Epidermal melanocyte (primary cell): ENCODE data around the gene DNAAF5.

Experiments used
- DNase-seq: peaks from one replicate; pipeline ENCODE4 v3.0.0; 2011; ENCODE audit warnings: low spot score; ENCODE audit not compliant: insufficient read length

DNAAF5 gene

DNA sequence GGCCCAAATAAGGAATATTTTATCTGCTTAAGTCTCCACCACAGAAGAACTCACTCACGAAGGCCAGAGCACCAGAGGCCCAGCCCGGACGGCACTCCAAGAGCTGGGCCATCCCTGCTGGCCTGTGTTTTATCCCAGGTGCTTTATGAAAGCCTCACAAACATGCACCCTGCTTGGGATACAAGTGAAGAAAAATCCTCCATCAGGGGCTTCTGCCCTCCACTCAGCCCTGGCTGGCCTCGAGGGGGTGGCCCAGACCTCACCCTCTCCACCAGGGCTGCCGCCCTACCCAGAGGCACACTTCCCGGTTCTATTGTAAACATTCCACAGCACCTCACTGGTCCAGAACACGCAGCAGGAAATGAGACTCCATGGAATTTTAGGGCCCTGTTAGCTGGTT is 19.8 kb upstream of the DNAAF5 start:
- no peak for DNase-seq

DNA sequence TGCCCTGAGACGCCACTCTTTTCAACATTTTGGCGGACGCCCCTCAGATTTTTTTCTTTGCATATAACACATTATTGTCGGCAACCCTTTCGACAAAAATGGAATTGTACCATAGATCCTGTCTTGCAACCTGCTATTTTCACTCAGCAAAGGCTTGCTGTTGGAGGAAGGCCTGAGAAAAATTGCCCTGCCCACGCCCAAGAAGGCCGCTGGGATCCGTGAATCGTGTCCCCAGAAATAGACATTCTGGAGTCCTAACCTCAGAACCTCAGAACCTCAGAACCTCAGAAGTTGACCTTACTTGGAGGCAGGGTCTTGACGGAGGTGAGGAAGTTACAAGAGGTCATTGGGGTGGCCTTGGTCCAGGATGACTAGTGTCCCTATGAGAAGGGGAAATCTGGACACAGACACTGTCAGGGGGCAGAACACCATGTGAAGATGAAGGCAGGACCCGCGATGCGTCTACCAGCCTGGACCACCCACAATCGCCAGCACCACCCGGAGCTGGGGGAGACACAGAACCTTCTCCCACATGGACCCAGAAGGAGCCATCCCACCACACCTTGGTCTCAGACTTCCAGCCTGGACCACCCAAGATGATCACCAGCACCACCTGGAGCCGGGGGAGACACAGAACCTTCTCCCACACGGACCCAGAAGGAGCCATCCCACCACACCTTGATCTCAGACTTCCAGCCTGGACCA is 19.1 kb upstream of the DNAAF5 start:
- no peak for DNase-seq

DNA sequence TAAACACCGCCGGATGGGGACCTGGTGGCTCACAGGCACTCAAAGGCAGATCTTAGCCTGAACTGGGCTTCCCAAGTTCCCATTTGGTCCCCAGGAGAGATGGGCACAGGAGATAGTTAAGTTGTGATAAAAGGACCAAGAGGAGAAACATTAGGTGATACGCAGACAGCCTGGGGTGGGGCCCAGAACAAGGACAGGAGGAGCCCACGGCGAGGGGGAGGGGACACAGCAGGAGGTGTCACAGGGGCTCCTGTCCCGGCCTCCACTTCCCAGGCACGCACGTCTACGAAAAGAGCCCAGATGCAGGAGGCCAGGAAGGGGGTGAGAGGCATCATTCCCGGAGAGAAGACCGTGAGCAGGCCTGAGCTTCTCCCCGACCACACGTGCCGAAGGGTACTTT is 16.3 kb upstream of the DNAAF5 start:
- DNase-seq = no peak

DNA sequence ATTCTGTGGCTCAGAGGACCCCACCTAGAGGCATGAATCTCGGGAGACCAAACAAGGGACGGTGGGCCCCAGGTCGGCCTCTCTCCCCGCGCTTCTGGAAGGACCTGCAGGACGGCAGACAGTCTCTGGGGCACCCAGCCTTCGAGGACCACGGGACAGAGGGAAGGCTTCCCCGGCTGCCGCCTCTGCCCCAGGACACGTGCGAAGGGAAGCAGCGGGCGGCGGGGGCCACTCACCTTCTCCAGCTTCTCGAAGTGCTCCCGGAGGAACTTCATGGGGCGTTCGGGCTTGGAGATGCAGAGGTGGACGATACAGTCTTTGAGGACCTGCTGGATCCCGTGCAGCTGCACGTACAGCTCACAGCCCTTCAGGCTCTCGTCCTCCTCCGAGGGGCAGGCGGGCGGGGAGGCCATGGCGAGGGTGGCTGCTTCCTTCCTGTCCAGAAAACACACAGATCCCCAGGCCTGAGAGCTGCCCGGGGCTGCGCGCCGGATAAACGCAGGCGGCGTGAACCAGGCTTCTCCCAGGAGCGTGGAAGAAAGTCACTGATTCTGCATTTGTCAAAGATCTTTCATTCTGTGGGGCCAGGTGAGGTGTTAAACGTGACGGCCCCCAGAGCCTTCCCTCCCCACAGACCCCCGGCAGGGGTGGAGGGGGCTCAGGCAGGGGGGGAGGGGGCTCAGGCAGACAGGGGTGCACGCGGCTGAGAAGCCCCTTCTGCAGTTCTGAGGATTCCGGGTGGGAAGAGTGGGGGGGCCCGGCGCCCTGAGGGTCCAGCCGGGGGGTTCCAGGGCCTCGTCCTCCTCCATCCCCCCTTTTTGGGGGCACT is 15.2 kb upstream of the DNAAF5 start:
- no peak for DNase-seq

DNA sequence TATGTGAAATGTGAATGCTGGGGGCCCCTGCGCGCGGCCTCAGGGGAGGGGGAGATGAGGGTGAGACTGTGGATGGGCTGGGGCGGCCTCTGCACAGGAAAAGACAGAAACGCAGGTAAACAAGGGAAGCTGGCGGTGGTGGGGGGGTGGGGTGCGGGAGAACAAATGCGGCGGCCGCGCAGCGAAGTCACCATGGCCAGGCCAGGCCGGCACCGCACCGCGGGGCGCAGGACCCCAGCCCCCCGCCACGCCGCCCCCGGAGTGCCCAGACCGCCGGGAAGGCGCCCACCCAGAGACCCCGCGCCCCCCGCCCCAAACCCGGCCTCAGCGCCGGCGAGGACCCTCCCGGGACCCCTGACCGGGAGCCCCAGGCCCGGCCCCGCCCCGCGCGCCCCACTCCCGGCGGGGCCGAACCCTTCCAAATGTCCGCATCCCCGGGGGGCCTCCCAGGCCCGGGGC is 14.5 kb upstream of the DNAAF5 start:
- no peak for DNase-seq

DNA sequence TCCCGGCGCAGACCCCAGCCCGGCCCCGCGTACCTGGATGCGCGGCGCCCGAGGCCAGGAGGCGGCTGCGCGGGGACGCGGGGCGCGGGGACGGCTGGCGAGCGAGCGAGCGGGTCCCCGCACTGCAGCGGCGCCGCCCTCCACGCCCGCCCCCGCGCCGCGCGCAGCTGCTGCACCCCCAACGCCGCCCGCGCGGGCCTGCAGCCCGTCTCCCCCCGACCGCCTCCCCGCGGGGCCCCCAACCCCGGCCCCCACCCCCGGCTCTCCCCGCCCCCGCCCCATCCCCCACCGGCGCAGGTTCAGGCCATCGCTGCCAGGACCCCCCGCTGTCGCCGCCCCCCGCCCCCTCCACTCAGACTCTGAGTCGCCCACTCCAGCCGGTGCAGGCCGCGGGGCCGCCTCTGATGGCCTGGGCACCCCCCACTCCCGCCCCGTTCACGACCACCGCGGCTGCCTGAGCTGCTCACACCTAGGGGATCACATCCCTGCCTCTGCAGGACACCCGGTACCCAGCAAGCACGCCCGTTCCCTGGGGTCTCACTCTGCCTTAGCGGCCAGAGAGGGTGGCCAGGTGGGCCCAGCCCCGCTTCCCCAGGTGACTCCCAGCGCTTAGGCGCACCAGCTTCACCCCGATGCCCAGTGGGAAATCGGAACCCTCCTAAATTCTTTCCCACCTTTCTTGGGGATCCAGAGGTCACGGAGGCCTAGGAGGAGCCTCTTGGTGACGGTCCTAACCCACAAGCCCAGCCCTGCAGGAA is 13.9 kb upstream of the DNAAF5 start:
- DNase-seq = no peak

DNA sequence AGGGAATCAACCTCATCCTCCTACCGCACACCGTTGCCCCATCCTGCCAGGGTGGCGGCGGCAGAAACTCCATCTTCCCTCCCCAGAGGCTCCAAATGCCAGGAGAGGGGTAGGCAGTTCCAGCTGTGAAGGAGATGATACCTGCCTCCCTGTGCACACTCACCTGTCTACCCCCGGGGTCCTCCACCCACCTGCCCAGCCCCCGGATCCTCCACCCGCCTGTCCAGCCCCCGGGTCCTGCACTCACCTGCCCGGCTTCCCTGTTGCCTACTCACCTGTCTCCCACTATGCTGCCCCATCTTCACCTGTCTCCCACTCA is 13.4 kb upstream of the DNAAF5 start:
- DNase-seq = no peak

DNA sequence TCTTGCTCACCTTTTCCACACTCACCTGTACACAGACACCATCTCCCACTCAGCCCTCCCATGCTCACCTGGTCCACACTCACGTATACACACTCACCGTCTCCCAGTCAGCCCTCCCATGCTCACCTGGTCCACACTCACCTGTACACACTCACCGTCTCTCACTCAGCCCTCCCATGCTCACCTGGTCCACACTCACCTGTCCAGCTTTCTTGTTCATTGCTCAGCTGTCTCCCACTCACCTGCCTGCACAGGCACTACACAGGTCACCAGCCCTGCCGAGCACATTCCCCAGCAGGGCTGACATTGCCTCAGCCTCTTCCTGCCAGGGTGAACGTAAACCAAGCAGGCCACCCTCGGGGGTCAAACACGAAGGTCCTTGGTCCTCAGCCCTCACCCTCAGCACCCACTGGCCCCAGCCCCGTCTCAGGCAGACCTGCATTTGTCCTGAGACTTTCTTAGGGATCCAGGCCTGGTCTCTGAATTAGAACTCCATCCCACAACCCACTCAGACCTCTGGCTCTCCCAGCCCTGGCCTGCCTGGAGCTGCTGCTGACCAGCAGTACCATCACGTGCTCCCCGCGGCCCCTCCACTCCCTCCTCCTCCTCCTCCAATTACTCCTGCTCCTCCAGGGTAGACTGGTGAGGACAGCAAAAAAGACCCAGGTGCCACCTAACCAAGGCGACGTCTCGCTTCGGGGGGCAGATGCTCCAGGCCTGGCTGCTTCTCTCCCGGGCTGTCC is 12.8 kb upstream of the DNAAF5 start:
- DNase-seq = no peak

DNA sequence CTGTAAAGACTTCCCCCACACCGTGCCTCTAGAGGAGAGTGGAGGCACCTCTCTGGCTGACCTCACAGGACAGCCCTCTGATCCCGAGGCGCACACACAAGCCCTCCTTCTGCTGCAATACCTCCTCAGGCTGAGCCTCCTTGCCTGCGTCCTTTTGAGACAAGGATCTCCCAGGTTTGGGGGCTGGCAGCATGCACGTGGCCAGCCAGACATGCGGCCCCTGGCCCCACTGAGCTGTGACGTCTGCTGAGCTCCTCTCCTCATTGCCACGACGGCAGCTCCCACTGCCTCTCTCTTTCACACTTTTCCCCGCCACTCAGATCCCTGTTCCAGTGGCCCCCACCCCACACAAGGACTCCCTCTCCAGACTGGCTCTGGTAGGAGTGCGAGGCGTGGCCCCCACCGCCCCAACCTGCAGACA is 12.2 kb upstream of the DNAAF5 start:
- no peak for DNase-seq

DNA sequence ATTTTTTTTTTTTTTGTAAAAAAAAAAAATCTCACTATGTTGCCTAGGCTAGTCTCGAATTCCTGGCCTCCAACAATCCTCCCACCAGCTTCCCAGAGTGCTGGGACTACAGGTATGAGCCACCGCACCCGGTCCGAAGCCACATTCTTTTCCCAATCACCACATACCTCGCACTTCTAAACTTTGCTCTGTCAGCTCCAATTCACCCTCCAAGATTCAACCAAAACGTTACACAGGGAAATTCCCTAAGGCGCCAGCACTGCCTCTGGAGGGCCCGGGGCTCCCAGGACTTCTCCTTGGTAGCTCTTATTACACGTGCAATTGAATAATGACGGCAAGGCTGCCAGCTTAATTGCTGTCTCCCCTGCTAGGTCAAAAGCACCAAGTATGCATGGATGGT is 10.3 kb upstream of the DNAAF5 start:
- DNase-seq = no peak

DNA sequence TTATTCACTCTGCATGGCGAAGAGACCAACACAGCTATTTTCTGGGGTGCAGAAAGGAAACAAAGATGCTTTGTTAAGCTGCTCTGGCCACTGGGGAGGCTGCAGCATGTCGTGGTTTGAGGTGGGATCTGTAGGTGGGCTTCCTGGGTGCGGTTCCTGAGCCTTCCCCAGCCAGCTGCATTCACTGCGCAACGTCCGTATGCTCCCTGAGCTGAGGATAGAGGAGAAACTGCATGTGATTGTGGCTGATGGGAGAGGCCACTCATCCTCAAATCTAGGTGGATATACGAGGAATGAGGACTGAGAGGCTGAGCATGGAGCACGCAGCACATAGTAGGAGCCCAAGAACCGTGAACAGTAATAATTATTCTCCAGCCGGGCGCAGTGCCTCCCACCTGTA is 9.9 kb upstream of the DNAAF5 start:
- DNase-seq = no peak

DNA sequence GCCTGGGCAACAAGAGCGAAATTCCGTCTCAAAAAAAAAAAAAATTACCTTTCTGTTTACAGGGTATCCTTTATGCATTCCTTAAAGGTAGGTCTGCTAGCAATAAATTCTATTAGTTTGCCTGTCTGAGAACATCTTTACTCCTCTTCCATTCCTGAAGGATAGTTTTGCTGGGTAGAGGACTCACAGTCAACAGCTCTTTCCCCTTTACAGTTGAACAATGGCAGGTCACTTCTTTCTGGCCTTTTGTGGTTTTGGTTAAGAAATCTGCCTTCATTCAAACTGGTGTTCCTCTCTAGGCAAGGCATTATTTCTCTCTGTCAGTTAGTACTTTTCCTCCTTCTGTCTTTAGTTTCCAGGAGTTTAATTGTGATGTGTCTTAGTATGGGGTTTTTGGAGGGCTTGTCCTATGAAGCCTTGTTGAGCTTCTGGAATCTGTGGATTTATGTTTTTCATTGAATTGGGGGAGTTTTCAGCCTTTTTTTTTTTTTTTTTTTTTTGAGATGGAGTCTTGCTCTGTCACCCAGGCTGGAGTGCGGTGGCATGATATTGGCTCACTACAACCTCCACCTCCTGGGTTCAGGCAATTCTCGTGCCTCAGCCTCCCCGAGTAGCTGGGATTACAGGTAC is 4.8 kb upstream of the DNAAF5 start:
- no peak for DNase-seq

DNA sequence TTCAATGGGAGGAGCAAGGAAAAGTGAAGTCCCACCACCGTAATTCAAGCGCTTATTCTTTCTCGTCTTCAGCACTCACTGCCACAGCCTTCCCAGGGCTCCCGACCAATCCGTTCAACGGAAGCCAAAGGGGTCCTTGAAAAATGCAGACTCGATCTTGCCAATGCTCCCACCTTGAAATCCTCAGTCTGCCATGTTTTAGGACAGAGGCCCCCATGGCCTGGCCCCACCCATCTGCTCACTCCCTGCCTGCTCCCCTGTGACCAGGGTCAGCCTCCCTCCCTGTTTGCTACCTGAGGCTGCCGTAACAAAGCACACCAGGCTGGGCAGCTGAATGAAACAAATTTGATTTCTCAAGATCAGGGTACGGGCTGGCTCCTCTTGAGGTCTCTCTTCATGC is 3.0 kb upstream of the DNAAF5 start:
- DNase-seq = no peak

DNA sequence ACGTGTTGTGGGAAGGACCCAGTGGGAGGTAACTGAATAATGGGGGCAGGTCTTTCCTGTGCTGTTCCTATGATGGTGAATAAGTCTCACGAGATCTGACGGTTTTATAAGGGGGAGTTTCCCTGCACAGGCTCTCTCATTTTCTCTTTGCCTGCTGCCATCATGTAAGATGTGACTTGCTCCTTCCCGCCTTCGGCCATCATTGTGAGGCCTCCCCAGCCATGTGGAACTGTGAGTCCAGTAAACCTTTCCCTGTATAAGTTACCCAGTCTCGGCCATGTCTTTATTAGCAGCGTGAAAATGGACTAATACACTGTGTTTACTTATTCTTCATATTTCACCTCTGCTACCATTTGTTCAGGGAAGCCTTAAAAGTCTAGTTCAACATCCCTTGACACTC is 2.2 kb upstream of the DNAAF5 start:
- no peak for DNase-seq

DNA sequence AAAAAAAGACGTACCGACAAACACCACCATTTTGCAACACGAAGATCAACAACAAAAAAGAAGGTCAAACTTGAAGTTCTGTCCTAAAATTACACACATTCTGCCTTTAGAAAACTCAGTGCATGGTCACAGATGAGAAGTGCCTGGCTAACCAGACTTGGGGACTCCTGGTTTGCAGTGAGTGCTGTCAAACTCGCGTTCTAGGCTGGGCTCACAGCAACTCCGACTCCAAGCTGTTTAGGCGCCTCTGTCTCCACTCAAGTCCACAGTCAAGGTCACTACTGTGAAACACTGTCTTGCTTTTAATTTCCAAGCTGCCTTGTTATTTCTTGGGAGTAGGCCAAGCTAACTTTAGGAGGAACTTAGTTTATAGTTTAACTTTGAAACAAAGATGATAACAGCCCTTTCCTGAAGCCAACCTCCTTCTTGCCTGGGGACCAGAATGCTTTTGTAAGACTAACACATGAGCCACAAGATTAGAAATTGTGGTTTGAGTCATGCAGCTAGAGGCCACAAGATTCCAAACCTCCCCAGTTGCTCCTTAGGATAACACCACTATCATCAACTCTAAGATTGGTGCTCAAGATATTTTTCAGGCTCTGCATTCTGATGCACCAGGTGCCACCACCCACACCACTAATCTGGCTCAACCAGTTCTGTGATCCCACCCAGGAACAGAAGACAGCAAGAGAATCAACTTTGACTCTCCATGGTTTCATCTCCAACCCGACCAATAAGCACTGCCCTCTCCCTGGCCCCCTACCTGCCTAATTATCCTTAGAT is 1.1 kb upstream of the DNAAF5 start:
- no peak for DNase-seq

DNA sequence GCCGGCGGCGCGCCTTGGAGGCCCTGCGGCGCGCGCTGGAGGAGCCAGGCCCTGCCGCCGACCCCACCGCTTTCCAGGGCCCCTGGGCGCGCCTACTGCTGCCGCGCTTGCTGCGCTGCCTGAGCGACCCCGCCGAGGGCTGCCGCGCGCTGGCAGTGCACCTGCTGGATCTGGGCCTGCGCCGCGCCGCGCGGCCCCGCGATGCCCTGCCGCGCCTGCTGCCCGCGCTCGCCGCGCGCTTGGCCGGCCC is 280 bp downstream of the DNAAF5 start:
- DNase-seq = no peak

DNA sequence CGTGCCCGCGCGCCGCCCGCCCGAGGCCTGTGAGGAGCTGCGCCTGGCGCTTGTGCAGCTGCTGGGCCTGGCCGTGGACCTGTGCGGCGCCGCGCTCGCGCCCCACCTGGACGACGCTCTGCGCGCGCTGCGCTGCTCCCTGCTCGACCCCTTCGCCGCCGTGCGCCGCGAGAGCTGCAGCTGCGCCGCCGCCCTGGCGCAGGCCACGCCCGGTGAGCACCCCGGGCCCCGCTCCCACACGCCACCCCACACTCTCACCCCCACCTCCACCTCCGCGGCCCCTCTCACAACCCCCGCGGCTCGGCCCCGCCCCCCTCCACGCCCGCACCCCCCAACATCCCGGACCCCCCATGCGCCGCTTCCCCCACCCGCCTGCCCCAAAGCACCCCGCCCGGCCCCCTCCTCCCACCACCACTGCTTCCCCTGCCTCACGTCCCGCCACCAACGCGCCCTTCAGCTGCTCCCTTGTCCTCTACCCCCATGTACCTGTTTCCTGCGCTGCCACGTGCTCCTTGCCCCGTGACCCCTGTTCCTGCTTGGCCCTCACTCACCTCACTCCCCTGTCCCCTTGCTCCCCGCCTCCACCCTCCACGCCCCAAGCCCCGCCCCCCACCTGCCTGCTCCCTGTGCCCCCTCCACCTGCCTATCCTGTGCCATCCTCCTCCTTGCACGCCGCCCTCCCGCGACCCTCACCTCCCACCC is 756 bp downstream of the DNAAF5 start, which contains the start of gene PRKAR1B:
Gene PRKAR1B, minus strand, starts transcription at position 178 of the 702 bp plus-strand sequence. CDS start 15,776 bp downstream, outside the sequence.
- DNase-seq = no peak

DNA sequence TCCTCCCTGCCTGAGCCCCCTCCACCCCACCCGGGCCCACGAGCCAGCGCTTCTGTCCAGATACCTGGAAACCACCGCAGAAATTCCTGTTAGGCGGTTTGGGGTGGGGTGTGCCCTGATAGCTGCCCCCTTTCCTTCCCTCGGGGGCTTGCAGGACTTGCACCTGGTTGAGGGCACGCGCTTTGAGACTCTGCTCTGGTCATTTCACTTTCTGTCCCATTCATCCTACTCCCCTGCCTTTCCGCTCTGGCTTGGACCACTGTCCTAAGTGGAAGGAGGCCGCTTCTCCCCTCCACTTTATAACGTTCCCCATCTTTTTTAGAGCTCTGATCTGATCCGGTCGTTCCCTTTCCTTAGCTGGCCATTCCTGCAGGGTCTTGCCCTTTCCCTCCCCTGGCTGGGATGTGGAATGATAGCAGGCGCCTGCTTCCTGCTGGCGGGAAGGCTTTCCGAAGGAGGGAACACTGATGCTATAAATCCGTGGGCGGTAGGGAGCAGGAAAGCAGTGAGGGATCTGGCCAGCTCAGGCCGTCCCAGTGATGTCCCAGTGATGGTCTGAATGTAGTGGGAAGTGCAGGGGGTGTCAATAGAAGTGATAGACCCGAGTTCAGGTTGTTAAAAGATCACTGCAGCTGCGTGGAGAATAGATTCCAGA is 1.4 kb downstream of the DNAAF5 start:
- no peak for DNase-seq

DNA sequence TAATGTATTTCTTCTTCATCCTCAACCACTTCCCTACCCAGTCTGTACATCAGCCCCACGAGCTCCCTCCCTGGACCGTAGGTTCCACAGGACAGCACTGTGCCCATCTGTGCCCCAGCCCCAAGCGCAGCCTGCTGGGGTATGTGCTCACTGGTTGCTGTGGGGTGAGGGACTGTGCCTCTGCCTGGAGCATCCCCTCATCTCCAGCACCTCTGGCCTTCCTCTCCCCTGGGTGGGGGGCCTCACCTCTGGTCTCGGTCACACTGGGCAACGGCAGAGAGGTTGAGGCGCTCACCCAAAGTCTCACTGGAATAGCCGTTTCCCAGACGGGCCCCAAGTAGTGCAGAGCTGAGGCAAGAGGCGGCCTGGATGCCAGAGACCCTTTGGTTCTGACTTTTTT is 2.1 kb downstream of the DNAAF5 start:
- DNase-seq = no peak
